OCI-LY7 (cell line): ENCODE data around the gene HDAC10.

Source experiments
- CTCF ChIP-seq: fragments of 200-600 bp; sonication (generic); conservative IDR thresholded peaks from 2 replicates; pipeline ENCODE4 v1.5.1; 2014; ENCODE audit warnings: mild to moderate bottlenecking, antibody characterized with exemption, low read length, moderate library complexity, mixed read lengths
- EZH2phosphoT487 ChIP-seq: fragments of 200-600 bp; sonication (generic); IDR thresholded peaks from 2 replicates; pipeline ENCODE4 v1.6.1; 2018; ENCODE audit warnings: low read depth, borderline replicate concordance, mild to moderate bottlenecking, mixed run types, antibody characterized with exemption, low read length, moderate library complexity, mixed read lengths

GRCh38 chr22:50224071-50224470 is 27.0 kb downstream of the HDAC10 start:
- TF ChIP-seq CTCF, result no peak
- no peak for TF ChIP-seq EZH2phosphoT487
